Thoracic aorta (tissue), 2 donors: Measurements from ENCODE around the gene RPRML. TPM values are rescaled to one million over a fixed set of nuclear protein-coding genes. Genes with fewer than 3 reads are reported as not detected.

ENCODE experiments used
- ATAC-seq: fragments of 150-250 bp; one replicate; pipeline ENCODE4 v1.8.0; 2017; ENCODE audit warnings: low read depth; ENCODE audit not compliant: insufficient number of reproducible peaks, low FRiP score
- DNase-seq: peaks from one replicate; pipeline ENCODE4 v3.0.0-alpha.2; 2020; ENCODE audit warnings: low spot score
- H3K27ac ChIP-seq, 2 donors: fragments of 200-600 bp; sonication (generic); 1 replicate in 1 of 2; 2 replicates in 1 of 2; pipeline ENCODE4 v1.5.1; 2016; ENCODE audit warnings: mild to moderate bottlenecking in 2 of 2, moderate library complexity in 2 of 2
- H3K27me3 ChIP-seq: fragments of 200-600 bp; sonication (generic); replicated peaks from 2 replicates; pipeline ENCODE4 v1.6.0; 2016; ENCODE audit warnings: mild to moderate bottlenecking; ENCODE audit not compliant: insufficient read depth
- H3K36me3 ChIP-seq: fragments of 200-600 bp; sonication (generic); one replicate; pipeline ENCODE4 v1.5.1; 2016
- H3K4me1 ChIP-seq, 2 donors: fragments of 200-600 bp; sonication (generic); 1 replicate in 1 of 2; 2 replicates in 1 of 2; pipeline versions ENCODE4 v1.5.1 to v1.6.0; 2016; ENCODE audit warnings: low read depth in 2 of 2, mild to moderate bottlenecking in 1 of 2; ENCODE audit not compliant: control insufficient read depth in 1 of 2
- H3K4me3 ChIP-seq: fragments of 200-600 bp; sonication (generic); 2 replicates; pipeline ENCODE4 v1.5.1; 2016; ENCODE audit warnings: mild to moderate bottlenecking
- H3K9me3 ChIP-seq: fragments of 200-600 bp; sonication (generic); 2 replicates; pipeline ENCODE4 v1.5.1; 2016
- CTCF ChIP-seq: fragments of 200-600 bp; sonication (generic); IDR thresholded peaks from one replicate; pipeline ENCODE4 v1.5.1; 2019; ENCODE audit warnings: antibody characterized with exemption
- total RNA-seq, 2 donors: library from RNA; depleted of rRNA; stranded (reverse); fragments of >200 nt; gene quantifications; one replicate each; pipeline versions ENCODE4 v1.1.0 to v1.2.3, GENCODE V29; 2016

The RPRML gene
- total RNA-seq, 2 donors from 2014 or later, result not detected

- ATAC-seq, result no peak
- no peaks in the 10 kb centered on the region for H3K4me1 ChIP-seq
These were observed 28.6 kb downstream of the RPRML start for GRCh38 chr17:46950342-46950996.

GRCh38 chr17:46949291-46950174 is 29.5 kb downstream of the RPRML start:
- peaks cover 0 to under 1% of the 10 kb centered on the region in 2 donors for H3K4me1 ChIP-seq
- H3K36me3 ChIP-seq, result no peaks in the 10 kb centered on the region
- ATAC-seq (no peak), DNase-seq (no peak)
- H3K27ac ChIP-seq, result no peak overlapping the region
- no peak overlapping the region for H3K4me3 ChIP-seq
- TF ChIP-seq CTCF, result no peak
- no peaks in the 10 kb centered on the region for H3K27me3 ChIP-seq
- H3K9me3 ChIP-seq, result no peaks in the 10 kb centered on the region

More at GRCh38 chr17:46950342-46950996, 28.6 kb downstream of the RPRML start:
- H3K27ac ChIP-seq, result no peak overlapping the region
- no peaks in the 10 kb centered on the region for H3K9me3 ChIP-seq
- DNase-seq, result no peak
- H3K36me3 ChIP-seq, result no peaks in the 10 kb centered on the region
- H3K4me3 ChIP-seq, result no peak overlapping the region
- H3K27me3 ChIP-seq, result no peaks in the 10 kb centered on the region
- no peak for TF ChIP-seq CTCF

DNA sequence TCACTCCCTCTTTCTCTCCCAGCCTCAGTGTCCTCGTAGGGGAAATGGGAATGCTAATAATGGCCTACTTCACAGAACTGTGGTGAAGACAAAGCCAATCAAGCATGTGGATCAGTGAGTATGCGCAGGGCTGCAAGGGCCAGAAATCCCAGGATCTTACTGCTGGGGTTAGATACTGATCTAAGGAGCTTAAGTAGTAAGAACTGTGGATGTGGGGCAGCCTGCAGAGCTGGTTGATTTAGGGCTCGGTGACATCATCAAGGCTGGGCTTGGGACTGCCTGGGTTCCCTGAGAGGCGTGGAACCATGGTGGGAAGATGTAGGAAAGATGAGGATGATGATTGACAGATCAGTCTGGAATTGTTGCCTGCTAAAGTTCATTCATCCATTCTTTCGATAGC is 30.5 kb downstream of the RPRML start:
- Histone ChIP-seq H3K36me3 (no peaks in the 10 kb centered on the region), H3K9me3 (no peaks in the 10 kb centered on the region), H3K4me1 (peaks cover 6 to 11% of the 10 kb centered on the region in 2 donors), H3K27ac (no peak overlapping the region), H3K27me3 (no peaks in the 10 kb centered on the region), H3K4me3 (no peak overlapping the region)
- ATAC-seq, result no peak
- DNase-seq, result no peak
- TF ChIP-seq CTCF, result no peak

DNA sequence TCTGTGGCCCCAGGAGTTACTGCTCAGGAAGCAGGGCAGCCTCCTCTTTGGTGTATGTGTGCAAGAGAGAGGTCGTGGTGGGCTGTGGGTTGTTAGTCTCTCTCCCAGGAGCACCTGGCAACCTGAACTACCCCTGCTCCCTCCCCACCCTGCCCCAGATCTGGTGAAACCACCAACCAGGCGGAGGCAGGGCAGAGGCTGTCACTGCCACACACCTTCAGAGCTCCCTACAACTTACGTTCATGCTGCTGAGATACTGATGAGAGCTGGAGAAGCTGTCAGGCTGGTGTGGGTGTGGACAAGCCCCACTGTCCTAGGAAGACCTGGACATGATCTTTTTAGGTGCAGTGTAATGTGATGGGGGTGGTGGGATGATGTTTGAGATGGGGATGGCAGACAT is 31.8 kb downstream of the RPRML start:
- no peak overlapping the region for H3K4me3 ChIP-seq
- H3K36me3 ChIP-seq, result no peaks in the 10 kb centered on the region
- ATAC-seq, result no peak
- DNase-seq, result no peak
- no peak for TF ChIP-seq CTCF
- no peak overlapping the region for H3K27ac ChIP-seq
- peaks cover 8 to 15% of the 10 kb centered on the region in 2 donors for H3K4me1 ChIP-seq
- no peaks in the 10 kb centered on the region for H3K27me3 ChIP-seq
- H3K9me3 ChIP-seq, result no peaks in the 10 kb centered on the region

- ATAC-seq, result no peak
- no peak for TF ChIP-seq CTCF
- no peaks in the 10 kb centered on the region for H3K27me3 ChIP-seq
These were observed 34.1 kb downstream of the RPRML start for GRCh38 chr17:46944931-46945330.

More at GRCh38 chr17:46944931-46945330, 34.1 kb downstream of the RPRML start:
- Histone ChIP-seq H3K4me3 (no peak overlapping the region), H3K36me3 (peaks cover 12% of the 10 kb centered on the region), H3K9me3 (no peaks in the 10 kb centered on the region), H3K27ac (no peak overlapping the region), H3K4me1 (peaks cover 8 to 15% of the 10 kb centered on the region in 2 donors)
- no peak for DNase-seq
